Fibroblast of skin of abdomen (primary cell): ENCODE results near the gene LNX1.
"Not testable (repeated sequence)": the region's sequence is repeated elsewhere in the genome, so short reads cannot be mapped to it uniquely, and the experiment has no call there.

Source experiments
- DNase-seq: peaks from one replicate; pipeline ENCODE4 v3.0.0-alpha.2; 2013

LNX1 gene

DNA sequence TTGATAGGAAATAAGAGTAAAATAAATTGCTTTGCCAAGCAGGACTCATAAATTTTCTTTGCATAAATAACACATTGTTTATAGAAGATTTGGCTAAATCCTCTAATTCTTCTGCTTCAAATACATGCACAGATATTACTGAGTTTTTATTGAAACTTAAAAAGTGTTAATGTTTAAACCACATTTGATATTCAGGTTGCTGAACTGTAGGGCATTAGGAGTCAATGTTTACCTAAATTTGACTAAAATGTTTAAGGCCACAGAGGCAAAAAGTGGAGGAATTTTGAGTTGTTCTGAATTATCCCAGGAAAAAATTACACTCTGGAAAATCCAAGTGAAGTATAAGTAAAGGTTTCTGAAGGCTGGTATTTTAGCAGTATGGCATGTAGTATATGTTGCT is 135.1 kb downstream of the LNX1 start:
- no peak for DNase-seq

GRCh38 chr4:53455766-53456165 is 135.5 kb downstream of the LNX1 start:
- no peak for DNase-seq

- DNase-seq, result no peak
Observed at GRCh38 chr4:53453385-53453784, 137.9 kb downstream of the LNX1 start.

DNA sequence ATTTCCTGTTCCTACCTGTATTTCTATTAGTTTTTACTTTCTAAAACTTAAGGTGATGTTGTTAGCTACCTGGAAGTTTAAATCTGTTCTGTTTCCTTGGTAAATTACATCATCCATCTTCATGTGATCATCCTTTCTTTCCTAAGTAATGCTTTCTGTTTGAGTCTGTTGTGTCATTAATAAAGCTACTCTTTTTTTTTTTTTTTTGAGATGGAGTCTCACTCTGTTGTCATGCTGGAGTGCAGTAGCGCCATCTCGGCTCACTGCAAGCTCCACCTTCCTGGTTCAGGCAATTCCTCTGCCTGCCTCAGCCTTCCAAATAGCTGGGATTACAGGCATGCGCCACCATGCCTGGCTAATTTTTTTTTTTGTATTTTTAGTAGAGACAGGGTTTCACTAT is 140.5 kb downstream of the LNX1 start:
- DNase-seq, result peak; percentile 31

DNA sequence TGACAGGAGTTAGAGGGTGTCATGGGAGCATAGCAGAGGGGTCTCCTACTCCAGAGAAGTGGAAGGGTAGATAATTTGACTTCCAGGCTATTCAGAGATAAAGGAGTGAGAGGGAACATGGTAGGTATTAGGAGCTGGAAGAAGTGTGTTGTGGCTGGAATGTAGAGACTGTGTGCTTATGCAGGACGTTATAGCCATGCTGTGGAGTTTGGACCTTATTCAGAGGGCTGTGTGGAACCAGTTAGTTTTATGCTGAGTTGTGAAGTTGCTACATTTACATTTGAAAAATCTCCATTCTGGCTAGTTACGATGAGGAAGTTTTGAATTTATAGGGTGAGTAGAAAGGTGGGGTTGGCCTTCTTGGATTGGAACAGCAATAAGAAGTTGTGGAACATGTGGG is 146.3 kb downstream of the LNX1 start:
- no peak for DNase-seq

GRCh38 chr4:53441564-53441963 is 149.7 kb downstream of the LNX1 start:
- DNase-seq, result no peak

GRCh38 chr4:53436251-53436650 is 155.0 kb downstream of the LNX1 start:
- no peak for DNase-seq

GRCh38 chr4:53432528-53433424 is 158.5 kb downstream of the LNX1 start:
- no peak for DNase-seq

DNA sequence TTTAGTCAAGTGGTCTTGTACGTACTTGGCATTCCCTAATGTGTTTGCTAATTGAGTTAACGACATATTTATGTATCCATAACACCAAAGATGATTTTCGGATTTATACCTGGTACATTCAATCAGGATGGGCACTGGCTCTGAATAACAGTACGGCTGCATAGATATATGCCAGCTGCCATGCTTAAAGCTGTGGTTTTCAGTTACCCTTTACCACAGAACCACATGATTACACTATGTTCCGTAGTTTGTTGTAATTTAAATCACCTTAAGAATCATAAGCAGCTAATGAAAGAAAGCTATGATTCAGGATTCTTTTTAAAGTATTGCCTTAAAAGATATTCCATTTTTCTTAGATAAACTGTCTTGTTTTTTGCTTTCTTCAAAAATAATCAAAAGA is 160.2 kb downstream of the LNX1 start:
- DNase-seq, result no peak

- DNase-seq, result no peak
Observed at GRCh38 chr4:53427366-53427765, 163.9 kb downstream of the LNX1 start.

GRCh38 chr4:53424280-53424679 is 167.0 kb downstream of the LNX1 start:
- no peak for DNase-seq

DNA sequence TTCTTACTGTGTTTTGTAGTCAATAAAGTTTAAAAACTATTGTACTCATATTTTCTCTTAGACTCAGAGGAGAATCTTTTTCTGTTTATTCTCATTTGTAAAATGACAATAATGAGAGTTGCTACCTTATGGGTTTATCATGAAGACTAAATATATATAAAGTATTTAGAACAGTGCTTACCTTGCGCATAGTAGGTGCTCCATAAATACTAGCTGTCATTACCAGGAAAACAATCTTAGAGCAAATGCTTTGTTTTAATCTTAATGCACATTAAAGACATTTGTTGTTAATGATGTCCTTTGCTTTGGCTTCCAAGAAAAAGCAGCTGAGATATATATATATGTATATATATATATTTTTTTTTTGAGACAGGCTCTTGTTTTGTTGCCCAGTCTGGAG is 168.9 kb downstream of the LNX1 start:
- DNase-seq, result no peak

DNA sequence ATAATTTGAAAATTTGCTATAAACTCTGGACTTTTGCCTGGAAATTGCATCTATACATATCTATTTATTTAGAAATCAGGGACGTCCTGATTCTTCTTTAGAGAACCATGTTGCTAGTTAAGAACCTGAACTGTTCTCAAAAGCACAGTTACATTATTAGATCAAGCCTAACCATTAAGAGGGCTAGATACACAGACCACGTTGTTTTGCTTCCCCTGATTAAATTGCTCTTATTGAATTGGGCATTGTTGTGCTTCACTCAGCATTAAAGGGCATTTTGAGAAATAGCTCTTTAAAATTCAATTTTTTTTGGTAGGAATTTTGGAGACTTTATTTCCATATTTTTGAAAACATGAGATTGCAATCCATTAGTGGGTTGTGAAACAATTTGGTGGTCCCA is 169.5 kb downstream of the LNX1 start:
- no peak for DNase-seq

DNA sequence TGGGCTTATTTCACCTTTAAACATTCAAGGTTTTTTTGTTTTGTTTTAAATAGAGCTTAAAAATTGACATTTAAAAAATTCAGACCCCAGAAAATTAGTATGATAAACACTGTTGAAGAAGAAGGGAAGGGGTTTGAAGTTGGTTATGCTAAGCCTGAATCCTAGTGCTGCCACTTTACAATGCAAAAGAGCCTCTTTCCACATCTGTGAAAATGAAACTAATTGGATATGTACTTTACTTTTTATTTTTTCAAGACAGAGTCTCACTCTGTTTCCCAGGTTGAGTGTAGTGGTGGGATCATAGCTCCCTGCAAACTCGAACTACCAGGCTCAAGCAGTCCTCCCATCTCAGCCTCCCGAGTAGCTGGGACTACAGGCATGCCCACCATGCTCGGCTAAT is 172.1 kb downstream of the LNX1 start:
- DNase-seq, result no peak

DNA sequence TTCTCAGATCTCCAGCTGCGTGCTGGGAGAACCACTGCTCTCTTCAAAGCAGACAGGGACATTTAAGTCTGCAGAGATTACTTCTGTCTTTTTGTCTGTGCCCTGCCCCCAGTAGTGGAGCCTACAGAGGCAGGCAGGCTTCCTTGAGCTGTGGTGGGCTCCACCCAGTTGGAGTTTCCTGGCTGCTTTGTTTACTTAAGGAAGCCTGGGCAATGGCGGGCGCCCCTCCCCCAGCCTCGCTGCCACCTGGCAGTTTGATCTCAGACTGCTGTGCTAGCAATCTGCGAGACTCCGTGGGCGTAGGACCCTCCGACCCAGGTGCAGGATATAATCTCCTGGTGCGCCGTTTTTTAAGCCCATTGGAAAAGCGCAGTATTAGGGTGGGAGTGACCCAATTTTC is 181.8 kb downstream of the LNX1 start:
- DNase-seq, result not testable (repeated sequence)
